DOHH2 (cell line): Measurements from ENCODE around the gene CIDEA.

Source experiments
- EZH2phosphoT487 ChIP-seq: fragments of 200-600 bp; sonication (generic); IDR thresholded peaks from 2 replicates; pipeline ENCODE4 v1.6.1; 2017; ENCODE audit warnings: borderline replicate concordance, mild to moderate bottlenecking, antibody characterized with exemption, low read length, moderate library complexity, mixed read lengths
- TF ChIP-seq, protein P1 (sequence below): fragments of 200-600 bp; sonication (generic); IDR thresholded peaks from one replicate; pipeline ENCODE4 v1.5.1; 2014; ENCODE audit warnings: antibody characterized with exemption, mild to moderate bottlenecking, low read depth, low read length; ENCODE audit not compliant: poor library complexity, severe bottlenecking

DNA sequence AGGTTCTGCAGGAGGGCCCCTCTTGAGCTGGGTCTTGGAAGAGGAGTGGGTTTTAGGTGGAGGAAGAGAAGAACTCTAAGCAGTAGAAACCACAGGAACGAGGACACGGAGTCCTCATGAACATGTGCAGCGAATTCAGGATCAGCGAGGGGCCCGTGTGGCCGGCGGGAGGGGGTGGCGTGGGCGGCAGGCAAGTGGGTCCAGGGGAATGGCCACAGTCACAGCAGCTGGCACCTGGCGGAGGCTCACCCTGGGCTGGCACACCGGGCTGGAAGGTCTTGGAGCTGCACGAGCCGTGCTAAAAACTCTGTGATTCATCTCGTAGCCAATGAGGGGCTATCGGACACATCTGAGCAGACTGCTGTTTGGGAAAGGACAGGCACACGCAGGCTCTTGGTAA lies 18.0 kb upstream of the CIDEA start:
- TF ChIP-seq, protein P1, sequence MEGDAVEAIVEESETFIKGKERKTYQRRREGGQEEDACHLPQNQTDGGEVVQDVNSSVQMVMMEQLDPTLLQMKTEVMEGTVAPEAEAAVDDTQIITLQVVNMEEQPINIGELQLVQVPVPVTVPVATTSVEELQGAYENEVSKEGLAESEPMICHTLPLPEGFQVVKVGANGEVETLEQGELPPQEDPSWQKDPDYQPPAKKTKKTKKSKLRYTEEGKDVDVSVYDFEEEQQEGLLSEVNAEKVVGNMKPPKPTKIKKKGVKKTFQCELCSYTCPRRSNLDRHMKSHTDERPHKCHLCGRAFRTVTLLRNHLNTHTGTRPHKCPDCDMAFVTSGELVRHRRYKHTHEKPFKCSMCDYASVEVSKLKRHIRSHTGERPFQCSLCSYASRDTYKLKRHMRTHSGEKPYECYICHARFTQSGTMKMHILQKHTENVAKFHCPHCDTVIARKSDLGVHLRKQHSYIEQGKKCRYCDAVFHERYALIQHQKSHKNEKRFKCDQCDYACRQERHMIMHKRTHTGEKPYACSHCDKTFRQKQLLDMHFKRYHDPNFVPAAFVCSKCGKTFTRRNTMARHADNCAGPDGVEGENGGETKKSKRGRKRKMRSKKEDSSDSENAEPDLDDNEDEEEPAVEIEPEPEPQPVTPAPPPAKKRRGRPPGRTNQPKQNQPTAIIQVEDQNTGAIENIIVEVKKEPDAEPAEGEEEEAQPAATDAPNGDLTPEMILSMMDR = no peak
- TF ChIP-seq EZH2phosphoT487 = no peak
